Measurements from ENCODE around the gene UGP2.
"Not testable (repeated sequence)": the region's sequence is repeated elsewhere in the genome, so short reads cannot be mapped to it uniquely, and the experiment has no call there.

The UGP2 gene

GRCh38 chr2:63841254-63842022, at the start of gene UGP2:
UGP2 (plus strand) TSS chr2:63841896; CDS start chr2:63842186, 290 bp downstream.
- peak; percentile 86 for DNase-seq
- peak; percentile 82 for ATAC-seq

GRCh38 chr2:63792530-63792929, 49.2 kb upstream of the UGP2 start:
- ATAC-seq (peak; percentile 65), DNase-seq (peak; percentile 7)

GRCh38 chr2:63796366-63796765, 45.3 kb upstream of the UGP2 start:
- ATAC-seq = no peak
- no peak for DNase-seq

- ATAC-seq = no peak
- no peak for DNase-seq
These were observed 44.9 kb upstream of the UGP2 start for GRCh38 chr2:63796796-63797195.

GRCh38 chr2:63801455-63801854, 40.2 kb upstream of the UGP2 start:
- ATAC-seq (no peak), DNase-seq (no peak)

GRCh38 chr2:63805412-63805811, 36.3 kb upstream of the UGP2 start:
- no peak for ATAC-seq
- DNase-seq = no peak

GRCh38 chr2:63808036-63808435, 33.7 kb upstream of the UGP2 start:
- not testable (repeated sequence) for ATAC-seq, DNase-seq

GRCh38 chr2:63808911-63809310, 32.8 kb upstream of the UGP2 start:
- ATAC-seq, DNase-seq: not testable (repeated sequence)

GRCh38 chr2:63811063-63811462, 30.6 kb upstream of the UGP2 start:
- DNase-seq = no peak
- ATAC-seq = no peak

GRCh38 chr2:63811870-63812269, 29.8 kb upstream of the UGP2 start:
- ATAC-seq, DNase-seq: not testable (repeated sequence)

GRCh38 chr2:63814114-63814513, 27.6 kb upstream of the UGP2 start:
- no peak for ATAC-seq
- DNase-seq = no peak

GRCh38 chr2:63817382-63817781, 24.3 kb upstream of the UGP2 start:
- no peak for ATAC-seq
- no peak for DNase-seq

- DNase-seq = no peak
- ATAC-seq = no peak
These were observed 23.4 kb upstream of the UGP2 start for GRCh38 chr2:63818271-63818670.

- no peak for ATAC-seq
- DNase-seq = no peak
These were observed 22.4 kb upstream of the UGP2 start for GRCh38 chr2:63819256-63819655.

GRCh38 chr2:63819765-63820717, 21.7 kb upstream of the UGP2 start:
- DNase-seq = no peak
- ATAC-seq = no peak

GRCh38 chr2:63820969-63821368, 20.7 kb upstream of the UGP2 start:
- no peak for DNase-seq
- no peak for ATAC-seq

GRCh38 chr2:63821396-63821795, 20.3 kb upstream of the UGP2 start:
- DNase-seq (no peak), ATAC-seq (no peak)

GRCh38 chr2:63822478-63822877, 19.2 kb upstream of the UGP2 start:
- no peak for DNase-seq
- ATAC-seq = no peak

- DNase-seq (no peak), ATAC-seq (no peak)
These were observed 13.9 kb upstream of the UGP2 start for GRCh38 chr2:63827749-63828148.

- DNase-seq (no peak), ATAC-seq (no peak)
These were observed 10.5 kb upstream of the UGP2 start for GRCh38 chr2:63831176-63831575.

GRCh38 chr2:63834401-63834800, 7.3 kb upstream of the UGP2 start:
- ATAC-seq = no peak
- DNase-seq = no peak

GRCh38 chr2:63837036-63837594, 4.6 kb upstream of the UGP2 start:
- ATAC-seq (no peak), DNase-seq (no peak)

All from stimulated activated naive CD8-positive, alpha-beta T cell treated with anti-CD3 and anti-CD28 coated beads, Interleukin-15, Interleukin-2, amounts not matched to agents 100 U/mL and 50 U/mL, for 24 hours (primary cell).